T-cell (primary cell): ENCODE data around the gene SNRPF. TPM values are rescaled to one million over a fixed set of nuclear protein-coding genes. Genes with fewer than 3 reads are reported as not detected.

Experiments used
- ATAC-seq, 4 experiments: fragments of 200-7000 bp in 3 of 4; fragments of 150-1000 bp in 1 of 4; cut with Tn5 transposase; replicated peaks in 1 of 4; 1 replicate in 3 of 4; 2 replicates in 1 of 4; pipeline ENCODE4 v1.10.0; 2021; ENCODE audit warnings: moderate library complexity in 3 of 4, mild to moderate bottlenecking in 2 of 4, moderate number of reproducible peaks in 1 of 4
- CTCF ChIA-PET, 2 donors: fragments of 300-600 bp; sonication (Branson Sonifier 250); formaldehyde crosslinking; loops; one replicate each; lab custom pipeline; 2022; ENCODE audit warnings: antibody characterized with exemption in 2 of 2; lab: Charles Lee
- POLR2A ChIA-PET, 2 donors: fragments of 300-600 bp; sonication (Branson Sonifier 250); formaldehyde crosslinking; loops; one replicate each; lab custom pipeline; 2022; ENCODE audit warnings: antibody characterized with exemption in 2 of 2; lab: Charles Lee
- DNase-seq, 35 experiments: peaks; one replicate each; pipeline versions ENCODE4 v3.0.0 to v3.0.0-alpha.2; 2013 to 2023
- H3K27ac ChIP-seq: one replicate; pipeline ENCODE4 v1.5.1; 2013; ENCODE audit warnings: low read length
- H3K27me3 ChIP-seq, 2 experiments: replicated peaks in 1 of 2; 1 replicate in 1 of 2; 2 replicates in 1 of 2; pipeline versions ENCODE4 v1.6.1 to v1.7.0; 2013; ENCODE audit warnings: low read length in 1 of 2, mixed read lengths in 1 of 2; ENCODE audit not compliant: control insufficient read depth in 2 of 2, insufficient read depth in 2 of 2; ENCODE audit errors: extremely low read depth in 1 of 2
- H3K36me3 ChIP-seq, 2 donors: 1 replicate in 1 of 2; 2 replicates in 1 of 2; pipeline versions ENCODE4 v1.6.1 to v1.7.0; 2013; ENCODE audit warnings: low read length in 1 of 2; ENCODE audit not compliant: control insufficient read depth in 2 of 2, insufficient read depth in 1 of 2; ENCODE audit errors: extremely low read depth in 1 of 2
- H3K4me1 ChIP-seq, 2 experiments: 1 replicate in 1 of 2; 2 replicates in 1 of 2; pipeline versions ENCODE4 v1.6.1 to v1.7.0; 2013; ENCODE audit warnings: low read length in 2 of 2, mixed read lengths in 1 of 2; ENCODE audit not compliant: insufficient read depth in 2 of 2, control insufficient read depth in 1 of 2; ENCODE audit errors: extremely low read depth in 1 of 2
- H3K4me3 ChIP-seq, 2 donors: 1 replicate in 1 of 2; 2 replicates in 1 of 2; pipeline versions ENCODE4 v1.5.1 to v1.7.0; 2013; ENCODE audit warnings: mild to moderate bottlenecking in 2 of 2, low read length in 1 of 2, moderate library complexity in 1 of 2; ENCODE audit not compliant: control insufficient read depth in 1 of 2; ENCODE audit errors: extremely low read depth in 1 of 2
- H3K9me3 ChIP-seq: 2 replicates; pipeline ENCODE4 v1.7.0; 2013
- H3K27ac Mint-ChIP-seq, 2 donors: one replicate each; pipeline ENCODE4 v1.8.0; 2020 to 2021; ENCODE audit warnings: mild to moderate bottlenecking in 2 of 2, mixed read lengths in 2 of 2
- H3K27me3 Mint-ChIP-seq, 2 donors: one replicate each; pipeline ENCODE4 v1.8.0; 2021 to 2022; ENCODE audit warnings: mixed read lengths in 2 of 2
- H3K36me3 Mint-ChIP-seq: one replicate; pipeline ENCODE4 v1.8.0; 2021; ENCODE audit warnings: mixed read lengths
- H3K4me1 Mint-ChIP-seq, 3 donors: one replicate each; pipeline ENCODE4 v1.8.0; 2020 to 2022; ENCODE audit warnings: mixed read lengths in 3 of 3, mild to moderate bottlenecking in 1 of 3
- H3K4me3 Mint-ChIP-seq, 3 donors: one replicate each; pipeline ENCODE4 v1.8.0; 2020 to 2022; ENCODE audit warnings: mild to moderate bottlenecking in 3 of 3, mixed read lengths in 3 of 3, moderate library complexity in 3 of 3
- H3K9me3 Mint-ChIP-seq, 3 donors: one replicate each; pipeline ENCODE4 v1.8.0; 2020 to 2022; ENCODE audit warnings: mixed read lengths in 3 of 3
- WGBS: methylation state at CpG from one replicate; pipeline ENCODE4 v1.1.5; 2013; ENCODE audit warnings: missing lambda C conversion rate; ENCODE audit not compliant: insufficient coverage; 5-methylcytosine and 5-hydroxymethylcytosine counted together
- total RNA-seq, 35 experiments: library from RNA in 6 of 35; stranded (reverse) in 6 of 35; fragments of 120-200 nt in 1 of 35; gene quantifications; one replicate each; pipeline versions ENCODE4 v1.2.1 to v1.2.4 and lab custom pipeline; 2013 to 2026

SNRPF gene
- total RNA-seq, 5 donors from 2014 or later (not counting 1 experiment from before 2014, with no cell fraction given), result 14.0 to 33.6 (median 19.3) TPM

- WGBS, result 92% methylated on average over 4 of the region's 4 CpGs
- no peak overlapping the region for H3K27ac Mint-ChIP-seq
- H3K27me3 Mint-ChIP-seq, result no peaks in the 10 kb centered on the region
- Histone ChIP-seq H3K9me3 (peaks cover 3% of the 10 kb centered on the region), H3K4me3 (no peak overlapping the region), H3K4me1 (no peaks in the 10 kb centered on the region), H3K27me3 (no peaks in the 10 kb centered on the region), H3K36me3 (no peaks in the 10 kb centered on the region), H3K27ac (no peak overlapping the region)
- peaks cover 0 to 5% (median 0%) of the 10 kb centered on the region in 3 donors for H3K9me3 Mint-ChIP-seq
- ChIA-PET POLR2A (no interaction called here), CTCF (no interaction called here)
- H3K4me1 Mint-ChIP-seq, result no peaks in the 10 kb centered on the region
- H3K4me3 Mint-ChIP-seq, result no peak overlapping the region
- ATAC-seq (no peak), DNase-seq (no peak)
- H3K36me3 Mint-ChIP-seq, result peaks cover 2% of the 10 kb centered on the region
These were observed 24.1 kb downstream of the SNRPF start for GRCh38 chr12:95882873-95883272.

- Histone ChIP-seq H3K36me3 (no peaks in the 10 kb centered on the region), H3K27ac (no peak overlapping the region), H3K9me3 (peaks cover 3% of the 10 kb centered on the region), H3K4me1 (no peaks in the 10 kb centered on the region), H3K4me3 (no peak overlapping the region), H3K27me3 (peaks cover 0 to 2% of the 10 kb centered on the region in 2 experiments)
- DNase-seq (no peak), ATAC-seq (no peak)
- 0% methylated on average over 1 of the region's 3 CpGs for WGBS
- Mint-ChIP-seq H3K9me3 (peaks cover 0 to 5% (median 0%) of the 10 kb centered on the region in 3 donors), H3K27me3 (no peaks in the 10 kb centered on the region), H3K36me3 (no peaks in the 10 kb centered on the region), H3K4me1 (no peaks in the 10 kb centered on the region), H3K4me3 (no peak overlapping the region), H3K27ac (no peak overlapping the region)
- POLR2A ChIA-PET, result interaction anchor here in 1 of 2 donors (0.5 kb wide), 1 partner anchor 779 kb away, joined by 3 read pairs; no protein-coding TSS in a partner anchor
- CTCF ChIA-PET, result no interaction called here
These were observed 26.2 kb downstream of the SNRPF start for GRCh38 chr12:95884998-95885397.

- no peaks in the 10 kb centered on the region for H3K36me3 ChIP-seq
- ATAC-seq, result no peak
- peaks cover 3% of the 10 kb centered on the region for H3K9me3 ChIP-seq
- Mint-ChIP-seq H3K36me3 (no peaks in the 10 kb centered on the region), H3K27me3 (no peaks in the 10 kb centered on the region), H3K4me1 (no peaks in the 10 kb centered on the region), H3K27ac (no peak overlapping the region), H3K9me3 (peaks cover 0 to 5% (median 0%) of the 10 kb centered on the region in 3 donors), H3K4me3 (no peak overlapping the region)
- ChIA-PET POLR2A (no interaction called here), CTCF (no interaction called here)
- H3K4me3 ChIP-seq, result no peak overlapping the region
- 100% methylated on average over 1 of the region's 5 CpGs for WGBS
- no peak for DNase-seq
- no peaks in the 10 kb centered on the region for H3K4me1 ChIP-seq
- no peak overlapping the region for H3K27ac ChIP-seq
- H3K27me3 ChIP-seq, result peaks cover 0 to 14% of the 10 kb centered on the region in 2 experiments
These were observed 28.6 kb downstream of the SNRPF start for GRCh38 chr12:95887311-95887710.

GRCh38 chr12:95890958-95891357 is 32.2 kb downstream of the SNRPF start:
- Mint-ChIP-seq H3K4me3 (no peak overlapping the region), H3K27me3 (peaks cover 8 to 10% of the 10 kb centered on the region in 2 donors), H3K4me1 (no peaks in the 10 kb centered on the region), H3K9me3 (no peaks in the 10 kb centered on the region), H3K27ac (no peak overlapping the region), H3K36me3 (no peaks in the 10 kb centered on the region)
- Histone ChIP-seq H3K9me3 (no peaks in the 10 kb centered on the region), H3K27me3 (peaks cover 0 to 20% of the 10 kb centered on the region in 2 experiments), H3K4me1 (no peaks in the 10 kb centered on the region), H3K36me3 (no peaks in the 10 kb centered on the region), H3K27ac (no peak overlapping the region), H3K4me3 (no peak overlapping the region)
- POLR2A ChIA-PET, result no interaction called here
- ATAC-seq (no peak), DNase-seq (no peak)
- WGBS, result no CpG with 5 or more reads among the region's 3 CpGs
- CTCF ChIA-PET, result interaction anchor here in 1 of 2 donors (0.7 kb wide), 1 partner anchor 40 kb away, joined by 6 read pairs; no protein-coding TSS in a partner anchor

GRCh38 chr12:95896846-95897245 is 38.1 kb downstream of the SNRPF start:
- Mint-ChIP-seq H3K36me3 (no peaks in the 10 kb centered on the region), H3K27me3 (peaks cover 12 to 18% of the 10 kb centered on the region in 2 donors), H3K4me1 (no peaks in the 10 kb centered on the region), H3K27ac (no peak overlapping the region), H3K9me3 (no peaks in the 10 kb centered on the region), H3K4me3 (no peak overlapping the region)
- ChIA-PET CTCF (interaction anchor here in 1 of 2 donors (0.9 kb wide), 1 partner anchor 22 kb away, joined by 3 read pairs; no protein-coding TSS in a partner anchor), POLR2A (no interaction called here)
- H3K27me3 ChIP-seq, result peaks cover 0 to 13% of the 10 kb centered on the region in 2 experiments
- no peaks in the 10 kb centered on the region for H3K9me3 ChIP-seq
- no peaks in the 10 kb centered on the region for H3K4me1 ChIP-seq
- DNase-seq, result no peak
- ATAC-seq, result no peak
- no peak overlapping the region for H3K4me3 ChIP-seq
- H3K27ac ChIP-seq, result no peak overlapping the region
- no peaks in the 10 kb centered on the region for H3K36me3 ChIP-seq
- WGBS, result no CpG with 5 or more reads among the region's 4 CpGs

GRCh38 chr12:95898081-95898480 is 39.3 kb downstream of the SNRPF start:
- no peak for DNase-seq
- WGBS, result no CpG with 5 or more reads among the region's 4 CpGs
- Histone ChIP-seq H3K4me1 (no peaks in the 10 kb centered on the region), H3K36me3 (no peaks in the 10 kb centered on the region), H3K4me3 (no peak overlapping the region), H3K27ac (no peak overlapping the region), H3K9me3 (peaks cover 4% of the 10 kb centered on the region), H3K27me3 (peaks cover 0 to 10% of the 10 kb centered on the region in 2 experiments)
- CTCF ChIA-PET, result no interaction called here
- ATAC-seq, result no peak
- POLR2A ChIA-PET, result no interaction called here
- peaks cover 12 to 19% of the 10 kb centered on the region in 2 donors for H3K27me3 Mint-ChIP-seq
- no peak overlapping the region for H3K27ac Mint-ChIP-seq
- H3K36me3 Mint-ChIP-seq, result no peaks in the 10 kb centered on the region
- H3K4me3 Mint-ChIP-seq, result no peak overlapping the region
- no peaks in the 10 kb centered on the region for H3K4me1 Mint-ChIP-seq
- peaks cover under 1 to 2% (median under 1%) of the 10 kb centered on the region in 3 donors for H3K9me3 Mint-ChIP-seq
